HepG2 (cell line): ENCODE measurements around the gene CDK8. TPM values are rescaled to one million over a fixed set of nuclear protein-coding genes. Genes with fewer than 3 reads are reported as not detected.

ENCODE experiments used
- ATAC-seq: fragments of 200-7000 bp; cut with Tn5 transposase; 3 replicates; pipeline ENCODE4 v1.9.1; 2020; ENCODE audit warnings: mild to moderate bottlenecking, moderate library complexity
- BruUV-seq: library from RNA; stranded (reverse); fragments of 400-500 nt; replicated peaks from 2 replicates; lab custom pipeline; 2021; lab: Mats Ljungman, UMichigan
- CTCF ChIA-PET: fragments of 300-600 bp; formaldehyde crosslinking; extraction: SDS; loops from one replicate; lab custom pipeline; 2021; ENCODE audit warnings: low total read pairs, inconsistent platforms, low intra/inter-chr PET ratio; lab: Yijun Ruan, JAX
- POLR2A ChIA-PET: fragments of 350-600 bp; sonication (Branson Sonifier 250); formaldehyde crosslinking; loops from one replicate; lab custom pipeline; 2020; ENCODE audit warnings: antibody characterized with exemption, inconsistent platforms; lab: Yijun Ruan, JAX
- DNase-seq: peaks from one replicate; pipeline ENCODE4 v3.0.0-alpha.2; 2015; ENCODE audit warnings: low spot score
- FAIRE-seq: peaks from 3 replicates; lab custom pipeline; 2011; peaks lifted over from hg19 to GRCh38; lab: Jason Lieb, UNC
- H2AFZ ChIP-seq: one replicate; pipeline ENCODE4 v1.6.1; 2011; ENCODE audit warnings: low read length, inconsistent platforms
- H3K27ac ChIP-seq: fragments of 300-600 bp; 3 replicates; pipeline ENCODE4 v1.8.0; 2011; ENCODE audit warnings: mixed run types, mild to moderate bottlenecking, mixed read lengths, low read length, inconsistent platforms; ENCODE audit not compliant: insufficient read depth; ENCODE audit errors: extremely low read length
- H3K27me3 ChIP-seq, 2 experiments: fragments of 200-600 bp in 1 of 2; 2 replicates in 1 of 2; 3 replicates in 1 of 2; pipeline versions ENCODE4 v1.6.0 to v1.8.0; 2011; ENCODE audit warnings: low read length in 2 of 2, mild to moderate bottlenecking in 2 of 2, moderate library complexity in 2 of 2, inconsistent platforms in 1 of 2; ENCODE audit not compliant: insufficient read depth in 2 of 2, control insufficient read depth in 1 of 2
- H3K36me3 ChIP-seq, 2 experiments: fragments of 200-600 bp in 1 of 2; replicated peaks in 1 of 2; 2 replicates in 1 of 2; 3 replicates in 1 of 2; pipeline versions ENCODE4 v1.5.1 to v1.8.0; 2011; ENCODE audit warnings: low read length in 2 of 2, inconsistent platforms in 1 of 2; ENCODE audit not compliant: insufficient read depth in 2 of 2, control insufficient read depth in 1 of 2
- H3K4me1 ChIP-seq: 2 replicates; pipeline ENCODE4 v1.5.1; 2012; ENCODE audit warnings: low read length, inconsistent platforms; ENCODE audit not compliant: insufficient read depth
- H3K4me2 ChIP-seq: 2 replicates; pipeline ENCODE4 v1.6.0; 2011; ENCODE audit warnings: low read depth, low read length, inconsistent platforms
- H3K4me3 ChIP-seq, 3 experiments: fragments of 200-600 bp in 1 of 3; sonication (generic), shearing (Covaris generic) in 1 of 3; replicated peaks in 1 of 3; 2 replicates each; pipeline ENCODE4 v1.5.1; 2011 to 2016; ENCODE audit warnings: low read length in 3 of 3, inconsistent platforms in 2 of 3, low read depth in 2 of 3, mild to moderate bottlenecking in 2 of 3, control low read depth in 1 of 3, mixed read lengths in 1 of 3; ENCODE audit not compliant: insufficient read depth in 1 of 3
- H3K79me2 ChIP-seq: one replicate; pipeline ENCODE4 v1.6.1; 2011; ENCODE audit warnings: low read length, inconsistent platforms; ENCODE audit not compliant: insufficient read depth
- H3K9ac ChIP-seq: 2 replicates; pipeline ENCODE4 v1.6.0; 2011; ENCODE audit warnings: mild to moderate bottlenecking, low read depth, low read length, inconsistent platforms; ENCODE audit not compliant: insufficient read depth
- H3K9me3 ChIP-seq: 2 replicates; pipeline ENCODE4 v1.5.1; 2012; ENCODE audit warnings: mild to moderate bottlenecking, low read length
- H4K20me1 ChIP-seq: 2 replicates; pipeline ENCODE4 v1.6.0; 2011; ENCODE audit warnings: inconsistent platforms, mild to moderate bottlenecking, low read length, moderate library complexity; ENCODE audit not compliant: insufficient read depth
- AHR ChIP-seq: IDR thresholded peaks from 2 replicates; pipeline ENCODE4 v1.6.1; 2018; ENCODE audit warnings: missing genetic modification reagents, missing compliant biosample characterization
- ARID4A ChIP-seq: sonication (generic); formaldehyde crosslinking; IDR thresholded peaks from 2 replicates; pipeline ENCODE4 v1.5.0; 2020; ENCODE audit warnings: mild to moderate bottlenecking, missing genetic modification reagents, borderline replicate concordance
- CENPBD1 ChIP-seq: sonication (generic); formaldehyde crosslinking; IDR thresholded peaks from 2 replicates; pipeline ENCODE4 v1.8.0; 2022; ENCODE audit warnings: missing genetic modification reagents, low read depth, mild to moderate bottlenecking, borderline replicate concordance
- MNT ChIP-seq: fragments of 450-650 bp; IDR thresholded peaks from 2 replicates; pipeline ENCODE4 v1.6.1; 2016
- TCF7L2 ChIP-seq: IDR thresholded peaks from 2 replicates; pipeline ENCODE4 v1.6.1; 2011; ENCODE audit warnings: mild to moderate bottlenecking, low read depth, low read length, moderate library complexity
- ZHX1 ChIP-seq: sonication (generic); formaldehyde crosslinking; IDR thresholded peaks from 2 replicates; pipeline ENCODE4 v1.8.1; 2022; ENCODE audit warnings: low read depth, mild to moderate bottlenecking, missing genetic modification reagents
- ZNF329 ChIP-seq: sonication (generic); formaldehyde crosslinking; IDR thresholded peaks from 2 replicates; pipeline ENCODE4 v1.9.0; 2021; ENCODE audit warnings: low read depth, mild to moderate bottlenecking, missing genetic modification reagents
- ZNF33B ChIP-seq: sonication (generic); formaldehyde crosslinking; IDR thresholded peaks from 2 replicates; pipeline ENCODE4 v1.5.1; 2020; ENCODE audit warnings: mild to moderate bottlenecking, missing genetic modification reagents
- ZNF563 ChIP-seq: sonication (generic); formaldehyde crosslinking; IDR thresholded peaks from 2 replicates; pipeline ENCODE4 v1.8.0; 2022; ENCODE audit warnings: mild to moderate bottlenecking, moderate library complexity, missing genetic modification reagents
- ZNF660 ChIP-seq: sonication (generic); formaldehyde crosslinking; IDR thresholded peaks from 2 replicates; pipeline ENCODE4 v1.5.1; 2020; ENCODE audit warnings: mild to moderate bottlenecking, low read depth, missing genetic modification reagents, borderline replicate concordance
- ZSCAN25 ChIP-seq: sonication (generic); formaldehyde crosslinking; IDR thresholded peaks from 2 replicates; pipeline ENCODE4 v1.8.0; 2022; ENCODE audit warnings: mild to moderate bottlenecking, missing genetic modification reagents
- ZSCAN31 ChIP-seq: sonication (generic); formaldehyde crosslinking; IDR thresholded peaks from 2 replicates; pipeline ENCODE4 v1.5.0; 2020; ENCODE audit warnings: low read depth, mild to moderate bottlenecking, missing genetic modification reagents
- WGBS: methylation state at CpG from one replicate; pipeline ENCODE4 v1.1.6; 2017; ENCODE audit warnings: low lambda C conversion rate; 5-methylcytosine and 5-hydroxymethylcytosine counted together
- in situ Hi-C: cut with HindIII; loops from 2 replicates; pipeline ENCODE4 v1.10.0; 2017; ENCODE audit warnings: low pct_unique_long_range_greater_than_20kb; ENCODE audit not compliant: extremely low pct_ligation_motif_present
- intact Hi-C: fragments of 100-400 bp; cut with micrococcal nuclease; formaldehyde crosslinking; loops from one replicate; pipeline ENCODE4 v1.10.0; 2022; ENCODE audit not compliant: unreplicated experiment
- polyA plus RNA-seq, 8 experiments: library from polyadenylated mRNA; depleted of rRNA in 3 of 8; stranded (reverse) in 7 of 8; unstranded in 1 of 8; fragments of >200 nt; fragmentation: Illumina TruSeq in 4 of 8; extraction: Trizol in 4 of 8; gene quantifications; 2 replicates each; pipeline versions ENCODE4 v1.2.1 to v1.2.3, GENCODE V29; 2011 to 2016; ENCODE audit warnings: low read depth in 4 of 8, missing spikeins in 1 of 8, mixed read lengths in 1 of 8; ENCODE audit not compliant: insufficient read depth in 1 of 8
- total RNA-seq, 5 experiments: library from RNA; depleted of rRNA; stranded (reverse); fragments of >200 nt; fragmentation: Illumina TruSeq; extraction: Trizol; gene quantifications; 2 replicates each; pipeline ENCODE4 v1.2.3, GENCODE V29; 2016; ENCODE audit warnings: low read depth in 1 of 5

Gene CDK8
- total and polyA plus RNA-seq, 2 of the 13 experiments (the other 11 are each of a cell fraction or from before 2014, with no cell fraction given), result 15.8 to 16.4 TPM

GRCh38 chr13:26380930-26381329 lies 127.0 kb downstream of the CDK8 start:
- FAIRE-seq, result no peak
- TF ChIP-seq ARID4A (CRISPR knock-in tag) (no peak), ZNF329 (no peak), ZNF33B (no peak), ZSCAN31 (CRISPR knock-in tag) (no peak), CENPBD1 (CRISPR knock-in tag) (no peak), TCF7L2 (no peak), AHR (no peak), ZNF660 (CRISPR knock-in tag) (no peak), ZNF563 (CRISPR knock-in tag) (no peak), ZHX1 (CRISPR knock-in tag) (no peak), MNT (no peak), ZSCAN25 (CRISPR knock-in tag) (no peak)

More at GRCh38 chr13:26380930-26381329, 127.0 kb downstream of the CDK8 start:
- Histone ChIP-seq H3K4me1 (no peaks in the 10 kb centered on the region), H3K27me3 (no peaks in the 10 kb centered on the region), H3K4me2 (no peak overlapping the region), H3K79me2 (no peaks in the 10 kb centered on the region), H4K20me1 (no peaks in the 10 kb centered on the region), H3K36me3 (no peaks in the 10 kb centered on the region; a peak in 3 of 5 replicates), H2AFZ (no peak overlapping the region), H3K27ac (no peak overlapping the region), H3K9me3 (no peaks in the 10 kb centered on the region), H3K4me3 (no peak overlapping the region), H3K9ac (no peak overlapping the region)
- ChIA-PET CTCF (no interaction called here), POLR2A (no interaction called here)
- ATAC-seq (no peak), DNase-seq (no peak)
- intact Hi-C loops, result no loop called here
- 95% methylated on average over 2 of the region's 2 CpGs for WGBS
- no TSS peak for BruUV-seq
- in situ Hi-C loops, result no loop called here
